ENCODE results near the gene WHAMM. TPM values are rescaled to one million over a fixed set of nuclear protein-coding genes. Genes with fewer than 3 reads are reported as not detected.

WHAMM gene
- total RNA-seq, 1 donor from 2014 or later: 18.8 TPM

GRCh38 chr15:82829234-82829633 lies 19.8 kb downstream of the WHAMM start:
- no peak overlapping the region for H3K27ac ChIP-seq
- H3K27me3 ChIP-seq: no peaks in the 10 kb centered on the region
- H3K9me3 ChIP-seq: no peaks in the 10 kb centered on the region
- DNase-seq (ENCODE audit: low spot score in 2 of 2): no peak
- TF ChIP-seq, protein P1, sequence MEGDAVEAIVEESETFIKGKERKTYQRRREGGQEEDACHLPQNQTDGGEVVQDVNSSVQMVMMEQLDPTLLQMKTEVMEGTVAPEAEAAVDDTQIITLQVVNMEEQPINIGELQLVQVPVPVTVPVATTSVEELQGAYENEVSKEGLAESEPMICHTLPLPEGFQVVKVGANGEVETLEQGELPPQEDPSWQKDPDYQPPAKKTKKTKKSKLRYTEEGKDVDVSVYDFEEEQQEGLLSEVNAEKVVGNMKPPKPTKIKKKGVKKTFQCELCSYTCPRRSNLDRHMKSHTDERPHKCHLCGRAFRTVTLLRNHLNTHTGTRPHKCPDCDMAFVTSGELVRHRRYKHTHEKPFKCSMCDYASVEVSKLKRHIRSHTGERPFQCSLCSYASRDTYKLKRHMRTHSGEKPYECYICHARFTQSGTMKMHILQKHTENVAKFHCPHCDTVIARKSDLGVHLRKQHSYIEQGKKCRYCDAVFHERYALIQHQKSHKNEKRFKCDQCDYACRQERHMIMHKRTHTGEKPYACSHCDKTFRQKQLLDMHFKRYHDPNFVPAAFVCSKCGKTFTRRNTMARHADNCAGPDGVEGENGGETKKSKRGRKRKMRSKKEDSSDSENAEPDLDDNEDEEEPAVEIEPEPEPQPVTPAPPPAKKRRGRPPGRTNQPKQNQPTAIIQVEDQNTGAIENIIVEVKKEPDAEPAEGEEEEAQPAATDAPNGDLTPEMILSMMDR (IDR thresholded peaks at IDR 0.05): no peak
- intact Hi-C loops (cut with DNase I): no loop called here
- H3K4me3 ChIP-seq: no peak overlapping the region
- peaks cover 0 to 11% of the 10 kb centered on the region in 2 donors for H3K4me1 ChIP-seq
- peaks cover 75 to 99% of the 10 kb centered on the region in 2 donors for H3K36me3 ChIP-seq

DNA sequence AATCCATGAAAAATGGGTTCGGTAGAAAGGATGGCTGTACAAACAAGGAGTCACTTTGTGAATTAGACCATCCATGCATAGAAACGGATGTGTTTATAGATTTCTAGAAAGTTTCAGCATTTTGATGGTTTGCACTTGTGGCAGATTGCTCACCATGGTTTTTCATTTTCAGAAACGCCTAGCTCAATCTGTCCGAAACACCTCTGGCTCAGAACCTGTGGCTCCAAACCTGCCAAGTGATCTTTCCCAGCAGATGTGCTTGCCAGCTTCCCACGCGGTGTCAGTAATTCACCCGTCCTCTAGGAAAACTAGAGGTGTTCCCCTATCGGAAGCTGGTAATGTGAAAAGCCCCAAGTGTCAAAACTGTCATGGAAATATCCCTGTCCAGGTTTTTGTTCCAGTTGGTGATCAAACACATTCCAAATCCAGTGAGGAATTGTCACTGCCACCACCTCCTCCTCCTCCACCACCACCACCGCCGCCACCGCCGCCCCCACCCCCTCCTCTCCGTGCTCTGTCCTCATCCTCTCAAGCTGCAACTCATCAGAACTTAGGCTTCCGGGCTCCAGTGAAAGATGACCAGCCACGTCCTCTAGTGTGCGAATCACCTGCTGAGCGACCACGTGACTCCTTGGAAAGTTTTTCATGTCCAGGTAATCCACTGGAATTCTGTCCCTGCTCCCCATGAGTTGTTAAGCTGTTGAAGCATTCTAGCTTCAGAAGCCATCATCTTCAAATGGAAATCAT lies 21.2 kb downstream of the WHAMM start:
- Histone ChIP-seq H3K4me1 (peaks cover 0 to 11% of the 10 kb centered on the region in 2 donors), H3K9me3 (no peaks in the 10 kb centered on the region), H3K27ac (no peak overlapping the region), H3K27me3 (no peaks in the 10 kb centered on the region), H3K4me3 (no peak overlapping the region), H3K36me3 (peaks cover 75 to 99% of the 10 kb centered on the region in 2 donors)
- TF ChIP-seq, protein P1 (IDR thresholded peaks at IDR 0.05): no peak
- no peak for DNase-seq (ENCODE audit: low spot score in 2 of 2)
- intact Hi-C loops (cut with DNase I): no loop called here

DNA sequence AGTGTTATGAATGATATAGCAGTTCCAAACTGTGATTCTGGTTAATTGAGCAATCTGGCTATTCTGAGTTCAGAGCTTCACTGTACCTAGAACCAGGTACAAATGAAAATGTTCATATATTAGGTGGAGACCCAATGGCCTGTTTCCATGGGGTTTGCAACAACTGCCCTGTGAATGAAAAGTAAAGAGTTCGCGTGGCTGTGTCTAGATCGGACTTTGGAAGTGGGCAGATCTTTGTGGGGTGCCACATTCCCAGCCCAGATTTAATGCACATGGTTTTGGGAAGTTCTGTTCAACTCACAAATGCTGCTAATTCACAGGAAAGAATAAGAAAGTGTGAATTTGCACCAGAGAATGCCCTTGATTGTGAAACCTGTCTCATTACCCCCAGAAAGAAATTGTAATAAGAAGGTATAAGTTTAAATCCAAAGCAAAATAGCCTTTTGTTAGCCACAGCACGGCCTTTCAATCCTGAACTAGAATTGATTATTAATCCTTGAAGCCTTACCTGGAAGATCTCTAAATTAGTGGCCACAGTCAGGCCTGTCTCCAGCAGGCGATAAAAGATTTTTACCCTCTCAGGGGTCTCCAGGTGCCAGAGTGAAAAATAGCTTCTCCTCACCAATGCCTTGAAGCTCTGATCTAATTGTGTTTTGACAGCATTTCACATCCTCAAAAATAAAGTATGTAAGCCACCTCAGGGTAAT lies 22.6 kb downstream of the WHAMM start:
- H3K27me3 ChIP-seq: no peaks in the 10 kb centered on the region
- no peak for DNase-seq (ENCODE audit: low spot score in 2 of 2)
- TF ChIP-seq, protein P1 (IDR thresholded peaks at IDR 0.05): no peak
- H3K27ac ChIP-seq: peak overlapping the region; percentile 0 to 26
- peaks cover 0 to 11% of the 10 kb centered on the region in 2 donors for H3K4me1 ChIP-seq
- intact Hi-C loops (cut with DNase I): loop anchor here (1.0 kb wide), 1 partner anchor 23 kb away; the partner anchor contains the start of gene WHAMM
- peaks cover 75 to 99% of the 10 kb centered on the region in 2 donors for H3K36me3 ChIP-seq
- no peaks in the 10 kb centered on the region for H3K9me3 ChIP-seq
- H3K4me3 ChIP-seq: no peak overlapping the region

- peak overlapping the region; percentile 44 to 58 for H3K27ac ChIP-seq
- peaks cover 76 to 99% of the 10 kb centered on the region in 2 donors for H3K36me3 ChIP-seq
- H3K27me3 ChIP-seq: no peaks in the 10 kb centered on the region
These were observed 23.4 kb downstream of the WHAMM start for GRCh38 chr15:82832601-82833361.

DNA sequence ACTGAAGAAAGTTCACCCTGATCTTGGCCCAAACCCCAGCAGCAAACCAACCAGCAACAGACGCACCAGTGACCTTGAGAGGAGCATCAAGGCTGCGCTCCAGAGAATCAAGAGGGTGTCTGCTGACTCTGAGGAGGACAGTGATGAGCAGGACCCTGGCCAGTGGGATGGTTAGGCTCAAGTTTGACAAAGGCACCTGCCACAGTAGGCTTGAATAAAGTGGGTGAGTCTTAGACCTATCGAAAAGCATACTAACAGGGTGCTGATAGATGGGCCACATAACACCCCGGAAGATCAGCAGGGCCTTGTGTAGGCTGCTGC lies 23.9 kb downstream of the WHAMM start:
- H3K4me3 ChIP-seq: no peak overlapping the region
- no peaks in the 10 kb centered on the region for H3K27me3 ChIP-seq
- no peak for DNase-seq (ENCODE audit: low spot score in 2 of 2)
- H3K27ac ChIP-seq: no peak overlapping the region
- H3K36me3 ChIP-seq: peaks cover 70 to 98% of the 10 kb centered on the region in 2 donors
- H3K9me3 ChIP-seq: no peaks in the 10 kb centered on the region
- TF ChIP-seq, protein P1 (IDR thresholded peaks at IDR 0.05): no peak
- peaks cover 0 to 11% of the 10 kb centered on the region in 2 donors for H3K4me1 ChIP-seq
- intact Hi-C loops (cut with DNase I): no loop called here

More at GRCh38 chr15:82832601-82833361, 23.4 kb downstream of the WHAMM start:
- intact Hi-C loops (cut with DNase I): loop anchor here (1.0 kb wide), 1 partner anchor 23 kb away; the partner anchor contains the start of gene WHAMM
- DNase-seq (ENCODE audit: low spot score in 2 of 2): no peak
- Histone ChIP-seq H3K9me3 (no peaks in the 10 kb centered on the region), H3K4me1 (peaks cover 0 to 11% of the 10 kb centered on the region in 2 donors), H3K4me3 (no peak overlapping the region)
- TF ChIP-seq, protein P1 (IDR thresholded peaks at IDR 0.05): no peak
